ENCODE data around the gene ENTPD8.
A peak's percentile ranks its signal among the peaks of the same experiment; 100 is the strongest.
"Not testable (repeated sequence)": the region's sequence is repeated elsewhere in the genome, so short reads cannot be mapped to it uniquely, and the experiment has no call there.

The ENTPD8 gene

DNA sequence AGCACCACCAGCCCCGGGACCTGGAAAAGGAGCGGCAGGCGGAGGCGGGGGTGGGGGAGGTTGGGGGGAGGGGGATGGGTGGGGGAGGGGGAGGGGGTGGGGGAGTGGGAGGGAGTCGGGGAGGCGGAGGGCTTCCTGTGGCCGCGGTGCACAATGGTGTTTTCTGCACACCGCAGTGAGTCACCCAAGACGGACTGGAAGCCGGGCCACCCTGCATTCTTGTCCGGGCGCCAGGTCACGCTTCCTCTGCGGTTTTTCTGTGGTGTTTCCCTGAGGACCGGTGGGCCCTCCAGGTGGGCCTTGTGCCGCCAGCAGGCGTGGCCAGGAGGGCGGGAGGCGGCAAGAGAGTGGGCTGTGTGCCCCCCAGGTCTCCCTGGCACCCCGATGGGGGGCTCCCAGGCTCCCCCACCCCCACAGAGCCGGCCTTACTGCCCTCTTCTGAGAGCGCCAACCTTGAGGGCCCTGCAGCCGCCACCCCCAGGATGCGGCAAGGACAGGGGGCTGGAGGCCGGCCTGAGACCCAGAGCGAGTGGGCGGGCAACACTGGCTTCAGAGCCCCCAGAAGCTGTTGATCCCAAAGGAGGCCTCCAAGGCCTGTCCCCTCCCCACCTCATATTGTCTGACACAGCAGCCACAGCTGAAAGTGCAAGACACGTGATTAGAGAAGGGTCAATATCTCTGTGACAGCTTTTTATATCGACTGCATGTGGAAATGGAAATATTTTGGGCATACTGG is 29.3 kb downstream of the ENTPD8 start:
- peak; percentile 97 for DNase-seq (ENCODE audit: low read depth)

GRCh38 chr9:137411260-137411644 is 29.9 kb downstream of the ENTPD8 start:
- DNase-seq (ENCODE audit: low read depth) = peak; percentile 40

DNA sequence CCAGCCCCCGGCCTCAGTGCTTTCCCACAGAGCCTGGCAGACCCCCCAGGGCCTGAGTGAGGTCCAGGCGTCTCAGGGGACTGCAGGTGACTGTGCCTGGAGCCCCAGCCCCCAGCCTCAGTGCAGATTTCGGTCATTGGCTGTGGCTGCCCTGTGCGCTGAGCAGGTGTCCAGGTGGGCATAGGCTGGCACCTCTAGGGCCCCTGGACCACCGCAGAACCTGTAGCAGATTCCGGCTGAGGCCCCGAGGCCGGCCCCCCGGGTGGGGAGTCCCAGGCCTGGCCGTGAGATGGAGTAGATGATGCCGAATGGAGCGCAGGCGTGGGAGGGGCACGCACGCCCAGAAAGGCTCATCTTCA is 30.3 kb downstream of the ENTPD8 start:
- no peak for DNase-seq (ENCODE audit: low read depth)

- DNase-seq (ENCODE audit: low read depth) = not testable (repeated sequence)
These were observed 30.8 kb downstream of the ENTPD8 start for GRCh38 chr9:137410236-137410890.

DNA sequence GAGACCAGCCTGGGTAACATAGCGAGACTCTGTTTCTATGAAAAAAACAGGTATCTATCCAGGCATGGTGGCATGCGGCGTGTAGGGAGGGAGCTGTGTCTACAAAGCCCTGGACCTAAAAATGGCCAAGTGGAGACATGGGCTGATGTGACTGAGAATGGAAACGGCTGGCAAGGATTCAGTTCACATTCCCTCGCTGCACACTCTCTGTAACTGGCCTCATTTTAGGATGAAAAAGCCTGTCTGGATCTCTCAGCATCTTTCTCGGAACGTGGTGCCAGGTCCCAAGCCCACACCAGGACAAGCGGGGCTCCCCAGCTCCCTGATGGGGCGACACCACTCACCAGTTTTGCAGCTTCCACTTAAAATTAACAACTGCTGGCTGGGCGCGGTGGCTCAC is 31.6 kb downstream of the ENTPD8 start:
- no peak for DNase-seq (ENCODE audit: low read depth)

GRCh38 chr9:137408651-137409405 is 32.3 kb downstream of the ENTPD8 start:
- DNase-seq (ENCODE audit: low read depth) = no peak

GRCh38 chr9:137407590-137408300 is 33.4 kb downstream of the ENTPD8 start:
- no peak for DNase-seq (ENCODE audit: low read depth)

GRCh38 chr9:137406876-137407589 is 34.1 kb downstream of the ENTPD8 start:
- DNase-seq (ENCODE audit: low read depth) = peak; percentile 73

DNA sequence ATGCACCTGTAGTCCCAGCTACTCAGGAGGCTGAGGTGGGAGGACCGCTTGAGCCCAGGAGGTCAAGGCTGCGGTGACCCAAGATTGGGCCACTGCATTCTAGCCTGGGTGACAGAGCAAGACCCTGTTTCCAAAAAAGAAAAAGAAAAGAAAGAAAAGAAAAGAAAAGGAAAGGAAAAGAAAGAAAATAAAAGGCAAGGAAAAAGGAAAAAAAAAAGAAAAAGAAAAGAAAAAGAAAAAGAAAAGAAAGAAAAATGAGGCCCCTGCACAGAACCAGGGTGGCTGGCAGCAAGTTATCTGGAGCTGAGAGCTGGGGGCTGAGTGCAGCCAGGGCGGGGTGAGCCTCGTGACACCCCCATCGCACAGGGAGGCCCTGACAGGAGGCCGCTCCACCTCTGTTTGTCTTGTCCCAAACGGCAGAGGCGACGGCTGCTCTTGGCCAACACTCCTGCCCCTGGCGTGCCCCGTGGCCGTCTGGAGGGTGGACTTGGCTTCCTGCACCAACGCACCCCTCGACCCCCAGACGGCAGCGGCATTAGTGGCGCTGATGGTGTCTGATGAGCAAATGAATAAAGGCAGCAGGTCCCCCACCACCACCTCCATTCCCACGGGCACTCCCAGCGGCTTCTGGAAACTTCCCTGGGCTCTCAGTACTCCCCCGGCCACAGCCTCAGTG is 34.9 kb downstream of the ENTPD8 start:
- no peak for DNase-seq (ENCODE audit: low read depth)

GRCh38 chr9:137405677-137406081 is 35.5 kb downstream of the ENTPD8 start:
- peak; percentile 43 for DNase-seq (ENCODE audit: low read depth)

GRCh38 chr9:137404961-137405567 is 36.1 kb downstream of the ENTPD8 start:
- DNase-seq (ENCODE audit: low read depth) = no peak

DNA sequence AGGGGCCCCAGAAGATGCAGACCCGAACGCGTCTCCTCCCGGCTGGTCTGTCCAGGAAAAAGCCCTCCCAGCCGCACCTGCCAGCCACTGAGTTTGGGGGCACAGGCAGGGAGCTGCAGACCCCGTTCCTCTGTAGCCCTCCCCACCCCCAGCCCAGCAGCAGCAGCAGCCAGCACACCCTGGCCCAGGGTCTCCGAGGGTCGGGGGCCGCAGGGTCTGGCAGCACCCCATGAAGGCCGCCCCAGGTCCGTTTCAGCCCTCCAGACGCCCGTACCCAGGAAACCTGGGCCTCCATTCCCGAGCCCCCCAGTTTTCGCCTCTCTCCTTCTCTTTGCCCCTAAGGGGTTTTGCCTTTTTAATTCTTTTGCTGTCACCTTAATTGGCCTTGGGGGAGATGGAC is 37.9 kb downstream of the ENTPD8 start:
- DNase-seq (ENCODE audit: low read depth) = no peak

DNA sequence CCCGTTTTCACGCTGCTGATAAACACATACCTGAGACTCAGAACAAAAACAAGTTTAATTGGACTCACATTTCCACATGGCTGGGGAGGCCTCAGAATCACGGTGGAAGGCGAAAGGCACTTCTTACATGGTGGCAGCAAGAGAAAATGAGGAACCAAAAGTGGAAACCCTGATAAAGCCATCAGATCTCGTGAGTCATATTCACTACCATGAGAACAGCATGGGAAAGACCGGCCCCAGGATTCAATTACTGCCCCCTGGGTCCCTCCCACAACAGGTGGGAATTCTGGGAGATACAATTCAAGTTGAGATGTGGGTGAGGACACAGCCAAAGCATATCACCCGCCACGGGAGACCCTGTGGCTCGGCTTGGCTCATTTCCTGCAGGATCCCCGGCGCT is 38.4 kb downstream of the ENTPD8 start:
- no peak for DNase-seq (ENCODE audit: low read depth)

- DNase-seq (ENCODE audit: low read depth) = no peak
These were observed 42.3 kb downstream of the ENTPD8 start for GRCh38 chr9:137398561-137399468.

DNA sequence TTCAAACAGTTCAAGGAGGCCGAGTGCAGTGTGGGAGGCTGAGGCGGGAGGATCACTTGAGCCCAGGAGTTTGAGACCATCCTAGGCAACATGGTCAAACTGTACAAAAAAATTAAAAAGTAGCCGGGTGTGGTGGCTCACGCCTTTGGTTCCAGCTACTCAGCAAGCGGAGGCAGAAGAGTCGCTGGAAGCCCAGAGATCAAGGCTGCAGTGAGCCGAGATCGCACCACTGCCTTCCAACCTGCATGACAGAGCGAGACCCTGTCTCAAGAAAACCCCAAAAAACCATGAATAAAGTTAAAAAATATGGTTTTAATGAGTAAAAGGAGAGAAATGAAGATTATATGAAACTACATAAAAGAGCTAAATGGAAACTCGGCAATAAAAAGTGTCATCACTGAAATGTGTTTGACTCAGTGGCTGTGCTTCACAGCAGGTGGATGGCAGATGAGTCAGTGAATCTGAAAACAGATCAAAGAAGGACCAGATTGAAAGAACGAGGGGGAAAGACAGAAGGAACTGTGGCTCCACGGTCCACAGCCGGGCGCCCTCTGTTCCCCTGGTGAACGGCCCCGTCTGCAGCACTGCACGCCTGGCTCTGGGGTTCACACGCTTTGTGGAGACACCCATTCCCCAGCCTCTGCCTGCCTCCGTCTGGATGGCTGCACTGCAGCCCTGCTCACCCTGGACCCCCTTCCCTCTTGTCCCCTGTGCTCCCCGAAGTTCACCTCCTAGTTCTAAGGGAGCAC is 43.3 kb downstream of the ENTPD8 start:
- DNase-seq (ENCODE audit: low read depth) = no peak

DNA sequence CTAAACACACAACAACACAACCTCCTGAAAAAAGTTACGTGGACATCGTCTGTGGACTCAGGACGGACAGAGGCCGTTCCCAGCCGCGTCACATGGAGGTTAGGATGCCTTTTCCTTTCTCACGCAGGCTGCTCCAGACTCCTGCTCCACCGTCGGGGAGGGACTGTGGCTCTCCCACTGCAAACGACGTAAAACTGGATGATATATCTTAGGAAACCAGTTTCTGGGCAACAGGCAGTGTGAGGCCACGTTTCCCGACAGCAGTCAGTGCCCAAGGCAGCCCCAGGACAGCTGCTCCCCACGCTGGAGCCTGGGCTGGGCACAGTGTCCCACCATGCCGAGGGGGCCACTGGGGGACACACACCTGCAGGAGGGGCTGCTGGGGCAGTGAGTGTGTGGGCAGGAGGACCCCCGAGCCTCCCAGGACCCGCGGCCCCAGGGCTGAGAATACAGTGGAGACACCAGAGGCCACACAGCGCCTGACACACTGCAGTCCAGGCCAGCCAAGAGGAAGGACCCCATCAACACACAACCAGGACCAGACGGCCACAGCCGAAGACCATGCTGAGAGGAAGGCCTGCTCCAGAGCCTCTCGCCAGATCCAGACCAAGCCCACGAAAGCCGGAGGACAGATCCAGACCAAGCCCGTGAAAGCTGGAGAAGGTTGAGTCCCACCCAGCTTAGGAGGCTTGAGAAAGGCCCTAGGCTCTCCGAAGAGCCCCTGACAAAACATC is 44.4 kb downstream of the ENTPD8 start:
- no peak for DNase-seq (ENCODE audit: low read depth)

DNA sequence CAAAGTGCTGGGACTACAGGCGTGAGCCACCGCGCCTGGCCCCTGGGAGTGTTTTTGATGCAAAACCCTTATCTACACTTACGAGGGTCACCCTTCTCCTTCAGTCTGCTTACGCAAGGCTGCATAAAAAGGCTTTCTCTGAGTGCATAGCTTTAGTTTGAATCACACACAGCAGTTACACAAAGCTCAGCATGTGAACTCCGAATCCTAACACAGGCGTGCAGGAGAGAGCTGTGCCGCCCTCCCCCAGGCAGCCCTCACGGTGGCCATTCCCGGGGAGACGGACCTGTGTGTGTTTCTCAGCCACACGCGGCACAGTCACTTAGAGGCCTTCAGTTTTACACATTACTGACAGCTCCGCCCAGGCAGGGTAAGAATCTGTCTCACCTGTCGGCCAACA is 44.9 kb downstream of the ENTPD8 start:
- peak; percentile 75 for DNase-seq (ENCODE audit: low read depth)

- no peak for DNase-seq (ENCODE audit: low read depth)
These were observed 45.5 kb downstream of the ENTPD8 start for GRCh38 chr9:137395666-137396010.
